BLaER1 treated with 17β-estradiol and CSF1 and Interleukin-3, amounts not matched to agents 10 nM and 100 nM (cell line): ENCODE measurements around the gene GALNT5.

Experiments
- H3K27ac ChIP-seq, 11 experiments: shearing (Covaris generic); formaldehyde crosslinking; 2 replicates each; pipeline ENCODE4 v1.8.1; 2022
- H3K27me3 ChIP-seq, 11 experiments: shearing (Covaris generic); formaldehyde crosslinking; 2 replicates each; pipeline ENCODE4 v1.8.1; 2022
- H3K36me3 ChIP-seq, 11 experiments: shearing (Covaris generic); formaldehyde crosslinking; 2 replicates each; pipeline ENCODE4 v1.8.1; 2022
- H3K4me1 ChIP-seq, 10 experiments: shearing (Covaris generic); formaldehyde crosslinking; 2 replicates each; pipeline ENCODE4 v1.8.1; 2022
- H3K4me2 ChIP-seq, 11 experiments: shearing (Covaris generic); formaldehyde crosslinking; 2 replicates each; pipeline ENCODE4 v1.8.1; 2022
- H3K4me3 ChIP-seq, 10 experiments: shearing (Covaris generic); formaldehyde crosslinking; 2 replicates each; pipeline ENCODE4 v1.8.1; 2022
- H3K9ac ChIP-seq, 11 experiments: shearing (Covaris generic); formaldehyde crosslinking; 2 replicates each; pipeline ENCODE4 v1.8.1; 2022
- H3K9me3 ChIP-seq, 11 experiments: shearing (Covaris generic); formaldehyde crosslinking; replicated peaks in 1 of 11; 2 replicates each; pipeline ENCODE4 v1.8.1; 2022
- H4K20me1 ChIP-seq, 11 experiments: shearing (Covaris generic); formaldehyde crosslinking; 2 replicates each; pipeline ENCODE4 v1.8.1; 2022
- Cebpa-rat ChIP-seq, 11 experiments: shearing (Covaris generic); IDR thresholded peaks; 2 replicates each; pipeline ENCODE4 v1.8.1; 2022

Gene GALNT5

GRCh38 chr2:157246765-157247407, 10.6 kb upstream of the GALNT5 start:
- H3K4me1 ChIP-seq = no peaks in the 10 kb centered on the region
- no peaks in the 10 kb centered on the region for H4K20me1 ChIP-seq
- no peaks in the 10 kb centered on the region for H3K9me3 ChIP-seq
- H3K36me3 ChIP-seq = no peaks in the 10 kb centered on the region
- H3K4me2 ChIP-seq = no peak overlapping the region
- H3K4me3 ChIP-seq = no peak overlapping the region
- no peaks in the 10 kb centered on the region for H3K27me3 ChIP-seq
- no peak for TF ChIP-seq Cebpa-rat (IDR thresholded peaks at IDR 0.05)
- H3K9ac ChIP-seq = no peak overlapping the region
- no peak overlapping the region for H3K27ac ChIP-seq

GRCh38 chr2:157250836-157251235, 6.7 kb upstream of the GALNT5 start:
- H3K27ac ChIP-seq = no peak overlapping the region
- H3K4me3 ChIP-seq = no peak overlapping the region
- H3K9me3 ChIP-seq = no peaks in the 10 kb centered on the region
- H4K20me1 ChIP-seq = no peaks in the 10 kb centered on the region
- no peaks in the 10 kb centered on the region for H3K36me3 ChIP-seq
- H3K4me1 ChIP-seq = no peaks in the 10 kb centered on the region
- no peaks in the 10 kb centered on the region for H3K27me3 ChIP-seq
- no peak overlapping the region for H3K9ac ChIP-seq
- no peak for TF ChIP-seq Cebpa-rat (IDR thresholded peaks at IDR 0.05)
- no peak overlapping the region for H3K4me2 ChIP-seq

DNA sequence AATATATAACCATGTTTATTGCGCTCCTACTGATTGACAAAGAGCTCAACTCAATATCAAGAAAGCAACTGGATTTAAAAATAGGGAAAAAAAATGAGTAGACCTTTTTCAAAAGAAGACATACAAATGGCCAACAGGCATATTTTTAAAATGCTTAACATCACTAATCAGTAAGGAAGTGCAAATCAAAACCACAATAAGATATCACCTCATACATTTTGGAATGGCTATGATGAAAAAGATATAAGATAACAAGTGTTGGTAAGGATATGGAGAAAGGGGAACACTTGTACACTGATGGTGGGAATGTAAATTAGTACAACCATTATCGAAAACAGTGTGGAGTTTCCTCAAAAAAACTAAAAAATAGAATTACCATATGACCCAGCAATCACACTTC, 5.6 kb upstream of the GALNT5 start:
- Histone ChIP-seq H3K4me1 (no peaks in the 10 kb centered on the region), H3K9me3 (no peaks in the 10 kb centered on the region), H3K4me3 (no peak overlapping the region), H3K27ac (no peak overlapping the region), H3K9ac (no peak overlapping the region), H3K4me2 (no peak overlapping the region), H4K20me1 (no peaks in the 10 kb centered on the region), H3K36me3 (no peaks in the 10 kb centered on the region), H3K27me3 (no peaks in the 10 kb centered on the region)
- no peak for TF ChIP-seq Cebpa-rat (IDR thresholded peaks at IDR 0.05)

DNA sequence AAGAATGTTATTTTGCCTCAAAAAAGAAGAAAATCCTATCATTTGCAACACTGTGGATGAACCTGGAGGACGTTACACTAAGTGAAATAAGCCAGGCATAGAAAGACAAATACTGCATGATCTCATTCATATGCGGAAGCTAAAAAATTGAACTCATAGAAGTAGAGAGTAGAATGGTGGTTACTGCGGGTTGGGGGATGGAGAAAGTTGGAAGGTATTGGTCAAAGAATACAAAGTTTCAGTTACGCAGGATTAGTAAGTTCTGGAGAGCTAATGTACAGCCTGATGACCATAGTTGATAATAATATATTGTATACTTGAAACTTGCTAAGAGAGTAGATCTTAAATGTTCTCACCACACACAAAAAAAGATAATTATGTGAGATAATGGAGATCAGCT, 5.0 kb upstream of the GALNT5 start:
- H3K4me2 ChIP-seq = no peak overlapping the region
- no peaks in the 10 kb centered on the region for H3K27me3 ChIP-seq
- H3K9me3 ChIP-seq = no peaks in the 10 kb centered on the region
- H3K4me1 ChIP-seq = no peaks in the 10 kb centered on the region
- no peaks in the 10 kb centered on the region for H4K20me1 ChIP-seq
- no peak overlapping the region for H3K4me3 ChIP-seq
- H3K27ac ChIP-seq = no peak overlapping the region
- no peak overlapping the region for H3K9ac ChIP-seq
- no peaks in the 10 kb centered on the region for H3K36me3 ChIP-seq
- no peak for TF ChIP-seq Cebpa-rat (IDR thresholded peaks at IDR 0.05)

- Histone ChIP-seq H4K20me1 (no peaks in the 10 kb centered on the region), H3K27ac (no peak overlapping the region), H3K9ac (no peak overlapping the region), H3K4me3 (no peak overlapping the region), H3K4me2 (no peak overlapping the region), H3K4me1 (no peaks in the 10 kb centered on the region), H3K9me3 (no peaks in the 10 kb centered on the region), H3K36me3 (no peaks in the 10 kb centered on the region), H3K27me3 (no peaks in the 10 kb centered on the region)
- no peak for TF ChIP-seq Cebpa-rat (IDR thresholded peaks at IDR 0.05)
Observed at GRCh38 chr2:157254041-157254440, 3.5 kb upstream of the GALNT5 start.

GRCh38 chr2:157255746-157256145, 1.8 kb upstream of the GALNT5 start:
- no peak overlapping the region for H3K4me3 ChIP-seq
- H3K36me3 ChIP-seq = no peaks in the 10 kb centered on the region
- H4K20me1 ChIP-seq = no peaks in the 10 kb centered on the region
- H3K27ac ChIP-seq = no peak overlapping the region
- TF ChIP-seq Cebpa-rat (IDR thresholded peaks at IDR 0.05) = no peak
- no peaks in the 10 kb centered on the region for H3K9me3 ChIP-seq
- no peak overlapping the region for H3K4me2 ChIP-seq
- no peak overlapping the region for H3K9ac ChIP-seq
- no peaks in the 10 kb centered on the region for H3K4me1 ChIP-seq
- H3K27me3 ChIP-seq = no peaks in the 10 kb centered on the region

DNA sequence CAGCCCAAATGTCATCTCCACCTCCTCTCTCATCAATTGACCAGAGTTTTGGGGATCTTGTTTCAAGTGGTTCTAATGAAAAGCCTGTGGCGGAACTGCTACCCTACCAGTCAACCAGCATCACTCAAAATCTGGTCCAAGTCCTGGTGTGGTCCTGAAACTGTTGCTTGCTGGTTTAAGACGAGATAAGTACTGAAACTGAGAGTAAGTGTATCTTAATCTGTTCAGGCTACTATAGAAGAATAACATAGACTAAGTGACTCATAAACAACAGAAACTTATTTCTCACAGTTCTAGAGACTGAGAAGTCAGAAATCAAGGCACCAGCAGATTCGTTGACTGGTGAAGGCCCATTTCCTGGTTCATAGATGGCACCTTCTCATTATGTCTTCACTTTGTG, 879 bp upstream of the GALNT5 start:
- Histone ChIP-seq H3K36me3 (no peaks in the 10 kb centered on the region), H3K9ac (no peak overlapping the region), H3K4me1 (no peaks in the 10 kb centered on the region; a peak in 1 of 20 replicates), H3K4me2 (no peak overlapping the region), H3K27me3 (no peaks in the 10 kb centered on the region), H3K4me3 (no peak overlapping the region), H3K9me3 (no peaks in the 10 kb centered on the region), H4K20me1 (no peaks in the 10 kb centered on the region), H3K27ac (no peak overlapping the region)
- no peak for TF ChIP-seq Cebpa-rat (IDR thresholded peaks at IDR 0.05)

- Histone ChIP-seq H3K9me3 (no peaks in the 10 kb centered on the region), H3K4me2 (no peak overlapping the region), H3K4me1 (peaks cover 0 to 8% (median 2%) of the 10 kb centered on the region in 10 experiments; a peak in 8 of 20 replicates), H3K4me3 (no peak overlapping the region), H3K27me3 (no peaks in the 10 kb centered on the region), H4K20me1 (no peaks in the 10 kb centered on the region), H3K36me3 (no peaks in the 10 kb centered on the region), H3K27ac (no peak overlapping the region), H3K9ac (no peak overlapping the region)
- no peak for TF ChIP-seq Cebpa-rat (IDR thresholded peaks at IDR 0.05)
Observed at GRCh38 chr2:157258520-157259326, 1.2 kb downstream of the GALNT5 start.

GRCh38 chr2:157259386-157259785, 1.9 kb downstream of the GALNT5 start:
- Histone ChIP-seq H3K4me3 (no peak overlapping the region), H3K9me3 (no peaks in the 10 kb centered on the region), H4K20me1 (no peaks in the 10 kb centered on the region), H3K36me3 (no peaks in the 10 kb centered on the region), H3K27me3 (no peaks in the 10 kb centered on the region), H3K4me1 (peaks cover 0 to 8% (median 2%) of the 10 kb centered on the region in 10 experiments; a peak in 8 of 20 replicates), H3K9ac (no peak overlapping the region), H3K27ac (no peak overlapping the region), H3K4me2 (no peak overlapping the region)
- TF ChIP-seq Cebpa-rat (IDR thresholded peaks at IDR 0.05) = no peak

DNA sequence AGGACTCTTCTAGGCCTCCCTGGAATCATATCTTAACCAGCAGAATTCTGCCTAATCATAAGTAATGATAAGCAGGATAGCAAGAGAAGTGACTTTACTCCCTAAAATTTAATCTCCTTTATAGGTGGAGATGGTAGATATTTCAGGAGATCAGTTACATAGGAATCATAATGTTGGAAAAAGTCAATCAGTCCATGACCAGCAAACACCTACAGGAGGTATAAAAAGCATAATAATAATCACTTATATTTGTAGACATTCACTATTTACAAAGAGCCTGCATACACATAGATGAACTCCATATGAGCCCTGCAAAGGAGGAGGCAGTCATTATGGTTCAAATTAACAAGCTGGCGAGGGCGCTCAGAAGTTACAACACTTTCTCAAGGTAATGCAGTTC, 2.5 kb downstream of the GALNT5 start:
- Histone ChIP-seq H3K4me2 (no peak overlapping the region), H3K4me1 (peaks cover 0 to 8% (median 2%) of the 10 kb centered on the region in 10 experiments; a peak in 8 of 20 replicates)
- TF ChIP-seq Cebpa-rat (IDR thresholded peaks at IDR 0.05) = no peak

More for the DNA sequence above, 2.5 kb downstream of the GALNT5 start:
- no peak overlapping the region for H3K9ac ChIP-seq
- no peaks in the 10 kb centered on the region for H4K20me1 ChIP-seq
- H3K27ac ChIP-seq = no peak overlapping the region
- no peaks in the 10 kb centered on the region for H3K9me3 ChIP-seq
- H3K36me3 ChIP-seq = no peaks in the 10 kb centered on the region
- no peak overlapping the region for H3K4me3 ChIP-seq
- no peaks in the 10 kb centered on the region for H3K27me3 ChIP-seq
